Stimulated activated CD8-positive, alpha-beta memory T cell treated with anti-CD3 and anti-CD28 coated beads, Interleukin-15, amount 100 ng/mL, for 48 hours (primary cell): ENCODE measurements around the gene PAX2.
A peak's percentile ranks its signal among the peaks of the same experiment; 100 is the strongest.

Experiments used
- DNase-seq, 2 donors: peaks; one replicate each; pipeline ENCODE4 v3.0.0-alpha.2; 2020; ENCODE audit warnings: low read depth in 2 of 2

Gene PAX2

GRCh38 chr10:100817268-100817839 is 72.0 kb downstream of the PAX2 start:
- DNase-seq = no peak

DNA sequence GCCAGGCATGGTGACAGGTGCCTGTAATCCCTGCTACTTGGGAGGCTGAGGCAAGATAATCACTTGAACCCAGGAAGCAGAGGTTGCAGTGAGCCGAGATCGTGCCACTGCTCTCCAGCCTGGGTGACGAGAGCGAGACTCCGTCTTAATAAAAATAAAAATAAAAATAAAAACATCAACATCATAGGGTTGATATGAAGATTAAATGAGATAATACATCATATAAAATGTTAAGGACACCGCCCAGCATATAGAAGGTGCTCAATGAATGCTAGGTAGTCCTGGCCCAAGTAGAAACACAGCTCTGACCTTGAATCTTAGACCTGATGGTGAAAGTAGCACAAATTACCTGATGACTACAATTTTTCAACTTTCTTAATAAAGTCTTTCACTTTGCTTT is 74.0 kb downstream of the PAX2 start:
- DNase-seq = no peak

DNA sequence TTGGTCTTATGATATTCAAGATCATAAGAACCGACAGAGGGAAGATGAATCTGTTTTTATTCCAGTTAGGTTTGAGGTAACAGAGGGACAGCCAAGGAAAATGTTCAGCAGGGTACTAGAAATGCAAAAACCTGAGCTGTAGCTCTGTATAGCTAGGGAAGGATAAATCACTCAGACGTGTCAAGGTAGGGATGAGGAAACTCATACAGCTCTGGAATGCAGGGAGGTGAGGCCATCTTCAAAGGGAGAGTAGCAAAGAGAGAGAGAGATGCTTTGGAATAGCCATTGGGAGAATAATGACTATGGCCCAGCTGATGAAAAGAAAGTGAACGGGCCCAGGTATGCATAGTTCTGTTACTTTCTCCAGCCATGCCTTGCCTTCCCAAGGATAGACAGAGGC is 77.8 kb downstream of the PAX2 start:
- DNase-seq = no peak

DNA sequence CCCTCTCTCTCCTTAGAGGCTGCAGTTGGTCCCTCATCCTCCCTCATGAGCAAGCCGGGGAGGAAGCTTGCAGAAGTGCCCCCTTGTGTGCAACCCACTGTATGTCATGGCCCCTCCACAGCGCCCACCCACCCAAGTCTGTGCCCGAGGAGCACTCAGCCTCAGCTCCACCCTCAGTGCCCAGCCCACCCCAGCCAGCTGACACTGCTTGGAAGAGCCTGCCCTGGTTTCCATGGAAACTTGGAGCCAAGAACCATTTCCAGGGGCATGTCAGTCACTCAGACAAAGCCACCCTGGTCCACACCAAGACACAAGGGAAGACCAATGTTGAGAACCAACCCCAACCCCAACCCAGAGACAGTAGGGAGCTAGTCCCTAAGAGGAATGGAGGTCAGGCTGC is 79.5 kb downstream of the PAX2 start:
- DNase-seq = no peak

- no peak for DNase-seq
Observed at GRCh38 chr10:100825325-100825875, 80.0 kb downstream of the PAX2 start.

DNA sequence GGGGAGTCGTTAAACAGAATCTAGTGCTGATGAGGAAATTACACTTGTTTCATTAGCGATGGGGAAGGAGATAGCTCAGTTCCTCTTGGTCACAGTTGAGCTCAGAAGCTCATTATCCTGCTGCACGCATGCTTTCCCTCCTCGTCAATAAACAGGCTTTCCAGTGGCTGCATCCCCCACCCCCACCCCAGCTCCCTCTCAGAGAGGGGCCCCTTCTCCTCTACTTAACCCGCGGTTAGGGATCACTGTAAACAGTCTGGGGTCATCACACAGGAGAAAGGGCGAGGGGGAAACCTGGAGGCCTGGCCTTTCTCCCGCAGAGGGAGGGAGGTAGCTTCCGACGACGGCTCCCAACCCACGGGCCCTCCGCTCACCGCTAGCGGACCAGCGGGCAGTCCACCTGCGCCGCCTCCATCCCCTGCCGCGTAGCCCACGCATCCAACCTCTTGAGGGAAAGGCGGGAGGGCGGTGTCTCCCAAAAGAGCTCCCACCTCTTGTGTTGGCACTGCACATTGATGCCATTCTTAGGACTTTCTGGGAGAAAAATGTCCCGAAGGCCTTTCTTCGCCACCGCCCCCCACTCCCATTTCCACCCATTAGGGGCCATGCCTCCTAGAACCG is 80.8 kb downstream of the PAX2 start:
- DNase-seq = no peak

GRCh38 chr10:100826661-100826982 is 81.2 kb downstream of the PAX2 start:
- DNase-seq = no peak

GRCh38 chr10:100826983-100827818 is 81.8 kb downstream of the PAX2 start:
- DNase-seq = no peak

DNA sequence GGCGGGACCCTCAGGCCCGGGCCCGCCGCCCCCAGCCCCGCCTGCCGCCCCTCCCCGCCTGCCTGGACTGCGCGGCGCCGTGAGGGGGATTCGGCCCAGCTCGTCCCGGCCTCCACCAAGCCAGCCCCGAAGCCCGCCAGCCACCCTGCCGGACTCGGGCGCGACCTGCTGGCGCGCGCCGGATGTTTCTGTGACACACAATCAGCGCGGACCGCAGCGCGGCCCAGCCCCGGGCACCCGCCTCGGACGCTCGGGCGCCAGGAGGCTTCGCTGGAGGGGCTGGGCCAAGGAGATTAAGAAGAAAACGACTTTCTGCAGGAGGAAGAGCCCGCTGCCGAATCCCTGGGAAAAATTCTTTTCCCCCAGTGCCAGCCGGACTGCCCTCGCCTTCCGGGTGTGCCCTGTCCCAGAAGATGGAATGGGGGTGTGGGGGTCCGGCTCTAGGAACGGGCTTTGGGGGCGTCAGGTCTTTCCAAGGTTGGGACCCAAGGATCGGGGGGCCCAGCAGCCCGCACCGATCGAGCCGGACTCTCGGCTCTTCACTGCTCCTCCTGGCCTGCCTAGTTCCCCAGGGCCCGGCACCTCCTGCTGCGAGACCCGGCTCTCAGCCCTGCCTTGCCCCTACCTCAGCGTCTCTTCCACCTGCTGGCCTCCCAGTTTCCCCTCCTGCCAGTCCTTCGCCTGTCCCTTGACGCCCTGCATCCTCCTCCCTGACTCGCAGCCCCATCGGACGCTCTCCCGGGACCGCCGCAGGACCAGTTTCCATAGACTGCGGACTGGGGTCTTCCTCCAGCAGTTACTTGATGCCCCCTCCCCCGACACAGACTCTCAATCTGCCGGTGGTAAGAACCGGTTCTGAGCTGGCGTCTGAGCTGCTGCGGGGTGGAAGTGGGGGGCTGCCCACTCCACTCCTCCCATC is 82.7 kb downstream of the PAX2 start:
- no peak for DNase-seq

GRCh38 chr10:100828738-100829096 is 83.3 kb downstream of the PAX2 start:
- DNase-seq = no peak

- DNase-seq = no peak
Observed at GRCh38 chr10:100829097-100829870, 83.9 kb downstream of the PAX2 start.

DNA sequence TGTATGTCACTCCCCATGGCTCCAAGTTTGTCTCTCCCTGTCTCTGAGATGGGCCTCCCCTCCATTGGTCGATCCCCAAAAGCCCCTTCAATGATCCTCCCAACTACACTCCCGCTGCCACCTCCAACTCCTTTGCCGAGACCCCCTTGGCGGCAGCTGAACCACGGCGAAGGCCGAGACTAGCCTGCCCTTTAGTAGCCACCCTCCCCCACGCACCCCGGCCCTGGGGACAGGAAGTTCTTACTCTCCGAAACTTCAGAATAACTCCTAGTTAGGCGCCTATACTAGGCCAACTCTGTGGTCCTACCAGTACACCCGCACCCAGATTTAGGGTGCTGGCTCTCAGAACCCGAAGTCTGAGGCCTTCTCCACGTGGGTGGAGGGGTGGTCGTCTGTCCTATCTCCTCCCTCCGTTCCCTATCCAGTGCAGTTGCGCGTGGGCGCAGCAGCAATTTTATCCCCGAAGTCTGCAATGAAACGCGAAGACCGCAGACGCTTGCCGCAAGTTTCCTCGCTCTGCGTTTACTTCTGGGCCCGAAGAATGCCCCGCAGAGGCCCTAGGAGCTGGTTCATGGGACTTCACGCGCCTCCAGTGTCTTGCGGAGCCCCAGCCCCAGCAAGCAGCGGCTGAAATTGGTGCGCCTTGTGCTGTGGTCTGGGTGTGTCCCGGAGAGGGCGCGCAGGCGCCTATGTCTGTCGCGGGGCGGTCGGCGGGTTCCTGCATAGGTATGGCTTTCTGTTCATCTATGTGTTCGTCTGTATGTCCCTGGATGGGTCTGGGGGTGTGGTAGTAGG is 84.7 kb downstream of the PAX2 start:
- DNase-seq = no peak

DNA sequence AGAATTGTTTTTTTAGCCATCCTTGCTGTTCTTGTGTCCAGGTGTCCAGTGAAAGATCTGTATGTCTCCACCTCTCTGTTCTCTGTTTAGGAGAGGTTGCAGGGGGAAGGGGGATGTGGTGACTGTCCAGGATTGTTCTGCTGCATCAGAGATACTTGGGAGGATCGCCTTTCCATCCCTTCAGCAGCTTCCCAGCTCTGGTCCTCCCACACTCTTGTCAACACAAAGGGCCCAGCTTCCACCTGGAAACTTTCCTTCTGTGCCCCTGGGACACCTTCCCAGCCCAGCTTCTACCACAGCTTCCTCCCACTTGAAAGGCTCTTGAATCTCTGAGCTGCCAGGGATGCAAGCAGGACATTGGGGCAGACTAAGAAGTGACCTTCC is 85.3 kb downstream of the PAX2 start:
- no peak for DNase-seq

DNA sequence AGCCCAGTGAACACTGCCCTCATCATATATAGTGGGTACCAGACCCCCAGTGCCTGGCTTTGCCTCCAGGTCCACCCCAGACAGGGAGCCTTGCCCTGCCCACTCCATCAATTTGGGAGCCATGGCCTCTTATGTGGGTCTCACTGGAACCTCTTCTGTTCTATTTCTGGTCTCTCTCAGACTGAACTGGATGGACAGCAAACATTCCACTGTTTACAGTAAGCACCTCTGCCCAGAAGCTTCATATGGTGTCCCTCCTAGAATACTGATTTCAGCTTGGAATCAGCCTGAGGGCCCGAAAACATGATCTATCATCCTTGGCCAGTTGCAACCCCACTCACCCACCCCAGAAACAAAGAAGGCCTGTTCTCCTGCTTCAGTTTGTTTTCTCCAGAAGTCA is 86.4 kb downstream of the PAX2 start:
- no peak for DNase-seq

DNA sequence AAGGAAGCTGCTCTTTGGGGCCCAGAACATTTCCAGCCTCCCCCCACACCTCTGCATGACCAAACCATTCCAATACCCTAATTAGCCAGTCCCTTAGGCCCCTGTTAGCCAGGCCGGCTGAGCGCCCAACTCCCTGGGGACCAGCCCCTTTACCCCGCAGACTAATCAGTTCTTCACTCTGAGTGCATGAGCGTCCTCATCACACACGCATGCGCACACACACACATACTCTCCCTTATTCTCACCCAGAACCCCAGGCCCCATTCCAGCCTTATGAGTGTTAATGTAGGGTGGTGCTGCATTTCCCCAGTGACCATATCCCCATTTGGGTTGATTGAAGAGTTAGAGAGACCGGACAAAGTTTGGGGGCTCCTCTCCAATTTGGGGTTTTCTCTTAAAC is 90.4 kb downstream of the PAX2 start:
- no peak for DNase-seq

DNA sequence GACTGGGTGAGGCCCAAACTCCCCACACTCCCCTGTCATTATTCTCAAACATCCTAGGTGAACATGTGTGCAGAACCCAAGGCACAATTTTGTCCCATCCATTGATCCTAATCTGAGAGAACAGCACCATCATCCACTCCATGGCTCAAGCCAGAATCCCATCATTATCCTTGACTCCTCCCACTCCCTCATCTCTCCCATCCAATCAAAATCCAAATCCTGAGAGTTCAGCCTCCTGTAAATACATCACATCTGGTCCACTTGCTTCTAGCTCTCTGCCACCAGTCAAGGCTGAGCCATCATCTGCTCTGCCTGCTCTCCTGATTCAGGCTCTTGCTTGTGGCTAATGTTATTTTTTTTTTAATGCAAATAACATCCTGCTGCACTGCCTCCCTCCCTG is 91.5 kb downstream of the PAX2 start:
- DNase-seq = no peak

DNA sequence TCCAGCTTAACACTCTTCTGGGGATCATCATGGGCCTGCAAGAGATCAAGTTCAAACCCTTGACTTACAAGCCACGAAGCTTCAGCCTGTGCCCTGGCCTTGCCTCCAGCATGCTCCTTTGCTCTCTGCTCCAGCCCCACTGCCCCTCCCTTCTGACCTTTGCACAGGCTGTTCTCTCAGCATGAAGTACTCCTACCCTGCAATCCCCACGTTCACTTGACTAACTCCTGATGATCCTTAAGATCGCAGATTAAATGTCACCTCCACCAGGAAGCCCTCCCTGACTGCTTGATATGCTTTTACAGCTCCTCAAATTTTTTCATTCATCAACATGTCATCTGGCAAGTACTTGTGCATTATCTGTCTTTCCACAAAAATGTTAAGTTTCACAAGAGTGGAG is 91.9 kb downstream of the PAX2 start:
- DNase-seq = no peak

- no peak for DNase-seq
Observed at GRCh38 chr10:100838986-100839385, 93.6 kb downstream of the PAX2 start.

DNA sequence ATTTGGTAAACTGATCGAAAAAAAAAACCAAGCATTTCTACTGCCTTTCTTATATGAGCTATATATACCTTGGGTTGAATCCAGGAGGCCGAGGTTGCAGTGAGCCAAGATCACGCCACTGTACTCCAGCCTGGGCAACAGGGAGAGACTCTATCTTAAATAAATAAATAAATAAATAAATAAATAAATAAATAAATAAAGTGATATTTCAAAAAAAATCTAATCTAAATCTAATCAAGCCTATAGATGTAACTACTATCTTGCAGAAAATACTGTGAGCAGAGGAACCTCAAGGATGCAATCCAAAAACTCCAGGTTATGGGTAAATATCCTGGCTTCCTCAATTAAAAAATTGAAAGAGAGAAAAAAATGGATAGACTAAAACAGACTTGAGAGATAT is 96.1 kb downstream of the PAX2 start:
- no peak for DNase-seq

- DNase-seq = peak; percentile 60 to 84
Observed at GRCh38 chr10:100847440-100847839, 102.1 kb downstream of the PAX2 start.

DNA sequence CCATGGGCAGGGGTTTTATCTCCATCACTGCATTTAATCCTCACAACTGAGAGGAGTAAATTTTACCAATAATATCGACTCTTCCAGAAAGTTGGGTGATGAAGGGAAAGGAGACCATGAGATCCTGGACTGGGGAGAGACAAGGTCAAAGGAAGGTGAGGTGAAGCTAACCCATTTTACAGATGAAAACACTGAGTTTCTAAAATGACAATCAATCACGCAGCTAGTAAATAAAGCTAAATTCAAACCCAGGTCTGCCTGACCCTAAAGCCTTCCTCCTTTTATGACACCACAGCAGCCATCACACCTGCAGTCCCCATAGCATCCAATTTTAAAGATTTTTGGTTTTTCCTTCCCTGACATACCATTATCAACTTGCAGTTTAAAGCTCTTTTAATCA is 103.4 kb downstream of the PAX2 start:
- DNase-seq = no peak
